Endothelial cell of umbilical vein (primary cell): Measurements from ENCODE around the gene SHCBP1L. TPM values are rescaled to one million over a fixed set of nuclear protein-coding genes. Genes with fewer than 3 reads are reported as not detected.

ENCODE experiments used
- BruUV-seq: library from RNA; stranded (reverse); fragments of 400-500 nt; replicated peaks from 2 replicates; lab custom pipeline; 2021; lab: Mats Ljungman, UMichigan
- CTCF ChIA-PET: fragments of 300-600, 350-600 bp; sonication (Branson Sonifier 250); formaldehyde crosslinking; loops from one replicate; lab custom pipeline; 2021; ENCODE audit warnings: antibody characterized with exemption, inconsistent platforms; lab: Charles Lee
- POLR2A ChIA-PET: fragments of 300-600, 350-600 bp; sonication (Branson Sonifier 250); formaldehyde crosslinking; loops from one replicate; lab custom pipeline; 2021; ENCODE audit warnings: antibody characterized with exemption, inconsistent platforms; lab: Charles Lee
- DNase-seq: peaks from one replicate; pipeline ENCODE4 v3.0.0-alpha.2; 2011; ENCODE audit warnings: low read depth, low spot score
- FAIRE-seq: peaks from 2 replicates; lab custom pipeline; 2011; peaks lifted over from hg19 to GRCh38; lab: Jason Lieb, UNC
- H2AFZ ChIP-seq: 2 replicates; pipeline ENCODE4 v1.6.0; 2012; ENCODE audit warnings: low read depth, low read length, control low read depth, inconsistent platforms
- H3K27ac ChIP-seq: 2 replicates; pipeline ENCODE4 v1.5.1; 2011; ENCODE audit warnings: low read depth, mild to moderate bottlenecking, control low read depth, low read length, moderate library complexity; ENCODE audit not compliant: insufficient read depth
- H3K27me3 ChIP-seq, 2 experiments: 2 replicates each; pipeline versions ENCODE4 v1.6.0 to v1.6.1; 2011; ENCODE audit warnings: low read length in 2 of 2, mixed read lengths in 1 of 2; ENCODE audit not compliant: control insufficient read depth in 2 of 2, insufficient read depth in 2 of 2
- H3K36me3 ChIP-seq, 2 experiments: 2 replicates in 1 of 2; 3 replicates in 1 of 2; pipeline ENCODE4 v1.5.1; 2011; ENCODE audit warnings: low read length in 2 of 2, mild to moderate bottlenecking in 1 of 2, moderate library complexity in 1 of 2; ENCODE audit not compliant: control insufficient read depth in 2 of 2, insufficient read depth in 2 of 2; ENCODE audit errors: extremely low read depth in 1 of 2
- H3K4me1 ChIP-seq: 3 replicates; pipeline ENCODE4 v1.5.1; 2011; ENCODE audit warnings: mild to moderate bottlenecking, low read length; ENCODE audit not compliant: control insufficient read depth, insufficient read depth; ENCODE audit errors: extremely low read depth
- H3K4me2 ChIP-seq: 2 replicates; pipeline ENCODE4 v1.6.1; 2011; ENCODE audit warnings: low read length, control low read depth, mixed read lengths; ENCODE audit not compliant: insufficient read depth
- H3K4me3 ChIP-seq, 3 experiments: fragments of 200-600 bp in 1 of 3; sonication (generic), shearing (Covaris generic) in 1 of 3; replicated peaks in 1 of 3; 2 replicates each; pipeline ENCODE4 v1.5.1; 2011 to 2016; ENCODE audit warnings: control low read depth in 3 of 3, low read length in 3 of 3, mild to moderate bottlenecking in 2 of 3, inconsistent platforms in 1 of 3, low read depth in 1 of 3, moderate library complexity in 1 of 3; ENCODE audit not compliant: insufficient read depth in 1 of 3
- H3K79me2 ChIP-seq: 2 replicates; pipeline ENCODE4 v1.6.0; 2012; ENCODE audit warnings: low read length, inconsistent platforms; ENCODE audit not compliant: control insufficient read depth, insufficient read depth
- H3K9ac ChIP-seq: replicated peaks from 2 replicates; pipeline ENCODE3; 2011; ENCODE audit warnings: low read length, control low read depth; ENCODE audit not compliant: insufficient read depth; ENCODE audit errors: extremely low read depth
- H3K9me1 ChIP-seq: replicated peaks from 3 replicates; pipeline ENCODE4 v1.6.0; 2011; ENCODE audit warnings: mild to moderate bottlenecking, low read length; ENCODE audit not compliant: control insufficient read depth, insufficient read depth; ENCODE audit errors: extremely low read depth
- H3K9me3 ChIP-seq: replicated peaks from 2 replicates; pipeline ENCODE4 v1.5.1; 2012; ENCODE audit warnings: low read length, inconsistent platforms; ENCODE audit not compliant: control insufficient read depth, insufficient read depth
- H4K20me1 ChIP-seq: replicated peaks from 2 replicates; pipeline ENCODE3; 2011; ENCODE audit warnings: mild to moderate bottlenecking, low read length; ENCODE audit not compliant: control insufficient read depth, insufficient read depth; ENCODE audit errors: extremely low read depth
- CTCF ChIP-seq, 2 donors: IDR thresholded peaks; 1 replicate in 1 of 2; 2 replicates in 1 of 2; pipeline ENCODE4 v1.5.1; 2011; ENCODE audit warnings: low read length in 2 of 2, mild to moderate bottlenecking in 2 of 2, moderate library complexity in 2 of 2, control low read depth in 1 of 2, inconsistent platforms in 1 of 2, low read depth in 1 of 2; ENCODE audit not compliant: insufficient read depth in 1 of 2; ENCODE audit errors: extremely low read depth in 1 of 2
- FOS ChIP-seq: IDR thresholded peaks from 2 replicates; pipeline ENCODE4 v1.6.1; 2011; ENCODE audit warnings: mild to moderate bottlenecking, low read length, moderate library complexity, borderline replicate concordance; ENCODE audit not compliant: insufficient read depth
- GATA2 ChIP-seq: IDR thresholded peaks from 2 replicates; pipeline ENCODE4 v1.7.0; 2011; ENCODE audit warnings: low read depth, mild to moderate bottlenecking, moderate library complexity, mixed read lengths, low read length; ENCODE audit not compliant: insufficient read length, insufficient read depth
- MAX ChIP-seq: IDR thresholded peaks from 2 replicates; pipeline ENCODE4 v1.6.1; 2011; ENCODE audit not compliant: insufficient read depth, insufficient read length
- MYC ChIP-seq: IDR thresholded peaks from one replicate; pipeline ENCODE4 v1.6.1; 2011; ENCODE audit warnings: mild to moderate bottlenecking, low read depth, low read length
- dilution Hi-C: fragments of 300-500 bp; cut with MboI; formaldehyde crosslinking; loops from one replicate; pipeline ENCODE4 v1.15.0; 2019; ENCODE audit warnings: low sequenced_read_pairs; ENCODE audit not compliant: extremely low pct_ligation_motif_present
- intact Hi-C: fragments of 100-400 bp; cut with micrococcal nuclease; formaldehyde crosslinking; loops from one replicate; pipeline ENCODE4 v1.10.0; 2022
- polyA plus RNA-seq, 4 experiments: library from polyadenylated mRNA; depleted of rRNA in 3 of 4; stranded (reverse) in 3 of 4; unstranded in 1 of 4; fragments of >200 nt; gene quantifications; 2 replicates each; pipeline versions ENCODE4 v1.2.1 to v1.2.3, GENCODE V29; 2011 to 2012; ENCODE audit warnings: missing spikeins in 1 of 4
- total RNA-seq: library from RNA; stranded (reverse); gene quantifications from 2 replicates; pipeline ENCODE4 v1.2.3, GENCODE V29; 2021

The SHCBP1L gene
- total and polyA plus RNA-seq, 2 donors (not counting 3 experiments of a cell fraction or from before 2014, with no cell fraction given), result not detected

DNA sequence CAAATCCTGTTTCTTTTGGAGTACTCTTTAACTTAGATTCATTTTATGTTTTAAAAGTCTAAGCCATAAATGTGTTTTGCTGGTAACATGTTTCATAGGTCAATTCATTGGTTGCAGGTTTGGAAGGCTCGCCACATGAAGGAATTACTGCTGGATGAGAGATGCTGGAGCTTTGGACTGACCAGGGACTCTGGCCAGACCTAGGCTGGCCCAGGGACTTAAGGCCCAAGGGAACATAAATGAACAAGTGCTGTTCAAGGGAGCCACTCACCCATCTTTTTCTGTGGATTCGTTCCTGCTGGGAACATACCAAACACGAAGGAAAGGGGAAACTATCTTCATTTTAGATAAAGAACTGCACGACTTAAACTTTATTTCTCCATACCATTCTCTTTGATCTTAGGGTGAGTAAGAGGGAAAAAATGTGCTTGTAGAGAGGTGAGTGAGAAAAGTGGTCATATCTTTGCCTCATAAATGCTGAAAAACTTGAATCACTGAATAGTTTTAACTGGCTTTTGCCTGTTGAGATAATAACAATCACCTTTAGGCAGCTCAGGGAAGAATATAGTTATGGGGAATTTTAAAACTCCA is 15.3 kb upstream of the SHCBP1L start:
- no peak for TF ChIP-seq CTCF (IDR thresholded peaks at IDR 0.05; ENCODE audit: extremely low read depth in 1 of 2, insufficient read depth in 1 of 2, low read depth in 1 of 2, low read length in 2 of 2)
- no peak for TF ChIP-seq MAX
- no peak for TF ChIP-seq MYC
- TF ChIP-seq GATA2, result no peak
- no peak for TF ChIP-seq FOS
- H3K27ac ChIP-seq, result no peak overlapping the region
- H4K20me1 ChIP-seq, result no peaks in the 10 kb centered on the region
- CTCF ChIA-PET, result no interaction called here
- no peaks in the 10 kb centered on the region for H3K9me3 ChIP-seq
- H3K4me3 ChIP-seq, result no peak overlapping the region
- H2AFZ ChIP-seq, result no peak overlapping the region
- peaks cover under 1% of the 10 kb centered on the region for H3K4me1 ChIP-seq
- no peak overlapping the region for H3K4me2 ChIP-seq
- no peaks in the 10 kb centered on the region for H3K36me3 ChIP-seq
- H3K79me2 ChIP-seq, result no peaks in the 10 kb centered on the region
- intact Hi-C loops, result no loop called here
- POLR2A ChIA-PET, result no interaction called here
- dilution Hi-C loops, result no loop called here
- H3K27me3 ChIP-seq, result no peaks in the 10 kb centered on the region
- H3K9me1 ChIP-seq, result no peaks in the 10 kb centered on the region
- FAIRE-seq (no peak), DNase-seq (no peak)
- no peak overlapping the region for H3K9ac ChIP-seq
- BruUV-seq, result no TSS peak
